DND-41 (cell line): ENCODE measurements around the gene KRTAP5-4.

ENCODE experiments used
- ATAC-seq: fragments of 200-7000 bp; cut with Tn5 transposase; 3 replicates; pipeline ENCODE4 v1.9.1; 2021; ENCODE audit warnings: low read depth; ENCODE audit not compliant: insufficient read depth
- DNase-seq: peaks from one replicate; pipeline ENCODE4 v3.0.0-alpha.2; 2020
- H2AFZ ChIP-seq: 2 replicates; pipeline ENCODE4 v1.6.0; 2012; ENCODE audit warnings: low read depth, low read length
- H3K27ac ChIP-seq: 2 replicates; pipeline ENCODE4 v1.5.1; 2012; ENCODE audit warnings: low read length, inconsistent platforms
- H3K27me3 ChIP-seq: fragments of 200-600 bp; sonication (generic); 2 replicates; pipeline ENCODE4 v1.6.0; 2012; ENCODE audit warnings: low read length, mild to moderate bottlenecking, inconsistent platforms; ENCODE audit not compliant: insufficient read depth, poor library complexity
- H3K36me3 ChIP-seq: 2 replicates; pipeline ENCODE4 v1.5.1; 2012; ENCODE audit warnings: low read length, inconsistent platforms; ENCODE audit not compliant: insufficient read depth
- H3K4me1 ChIP-seq: 2 replicates; pipeline ENCODE4 v1.5.1; 2012; ENCODE audit warnings: mild to moderate bottlenecking, low read length; ENCODE audit not compliant: insufficient read depth
- H3K4me2 ChIP-seq: 2 replicates; pipeline ENCODE4 v1.6.0; 2012; ENCODE audit warnings: mild to moderate bottlenecking, moderate library complexity, low read length, inconsistent platforms; ENCODE audit not compliant: insufficient read depth
- H3K4me3 ChIP-seq, 2 experiments: fragments of 200-600 bp in 1 of 2; shearing (Covaris generic) in 1 of 2; 2 replicates each; pipeline ENCODE4 v1.5.1; 2012 to 2016; ENCODE audit warnings: inconsistent platforms in 2 of 2, low read length in 2 of 2, mild to moderate bottlenecking in 2 of 2, low read depth in 1 of 2, moderate library complexity in 1 of 2
- H3K79me2 ChIP-seq: 2 replicates; pipeline ENCODE4 v1.6.0; 2012; ENCODE audit warnings: low read length, inconsistent platforms; ENCODE audit not compliant: insufficient read depth
- H3K9ac ChIP-seq: 2 replicates; pipeline ENCODE4 v1.6.0; 2012; ENCODE audit warnings: low read depth, mild to moderate bottlenecking, inconsistent platforms, low read length, moderate library complexity
- H3K9me3 ChIP-seq: 2 replicates; pipeline ENCODE4 v1.5.1; 2012; ENCODE audit warnings: low read length, moderate library complexity, mild to moderate bottlenecking, inconsistent platforms; ENCODE audit not compliant: insufficient read depth, severe bottlenecking
- H4K20me1 ChIP-seq: 2 replicates; pipeline ENCODE4 v1.6.0; 2012; ENCODE audit warnings: low read length; ENCODE audit not compliant: insufficient read depth
- EZH2 ChIP-seq: IDR thresholded peaks from 3 replicates; pipeline ENCODE4 v1.6.1; 2012; ENCODE audit warnings: borderline replicate concordance, low read depth, mild to moderate bottlenecking, moderate library complexity, low read length, inconsistent platforms; ENCODE audit not compliant: severe bottlenecking
- TF ChIP-seq, protein P1 (sequence below): IDR thresholded peaks from 2 replicates; pipeline ENCODE4 v1.5.1; 2012; ENCODE audit warnings: borderline replicate concordance, low read length, moderate library complexity, mild to moderate bottlenecking; ENCODE audit not compliant: poor library complexity, severe bottlenecking; ENCODE audit errors: extremely low read depth

KRTAP5-4 gene

DNA sequence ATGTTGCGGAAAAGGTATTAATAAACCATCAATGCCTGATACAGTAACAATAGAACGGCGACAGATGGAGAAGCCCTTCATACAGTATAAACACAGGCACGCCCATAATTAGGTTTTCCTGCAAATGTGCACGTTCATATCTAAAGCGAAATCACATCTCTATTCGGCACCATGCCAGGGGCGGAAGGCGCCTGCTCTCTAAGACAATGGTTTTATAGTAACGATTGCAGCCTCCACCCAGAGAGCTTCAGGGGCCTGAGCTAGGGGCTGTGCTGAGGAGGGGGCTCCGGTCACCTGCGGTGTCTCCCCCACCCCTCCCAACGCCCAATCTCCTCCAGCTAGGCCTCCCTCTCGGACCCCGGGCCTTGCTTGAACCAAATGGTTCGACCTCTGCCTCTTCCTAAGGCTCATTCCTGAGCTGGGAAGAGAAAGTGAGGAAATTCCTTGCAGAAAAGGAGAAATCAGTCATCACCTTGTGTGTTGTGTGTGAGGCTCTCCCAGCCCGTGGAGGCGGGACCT, 17.2 kb upstream of the KRTAP5-4 start:
- H3K36me3 ChIP-seq = no peaks in the 10 kb centered on the region
- no peak for DNase-seq
- TF ChIP-seq, protein P1, sequence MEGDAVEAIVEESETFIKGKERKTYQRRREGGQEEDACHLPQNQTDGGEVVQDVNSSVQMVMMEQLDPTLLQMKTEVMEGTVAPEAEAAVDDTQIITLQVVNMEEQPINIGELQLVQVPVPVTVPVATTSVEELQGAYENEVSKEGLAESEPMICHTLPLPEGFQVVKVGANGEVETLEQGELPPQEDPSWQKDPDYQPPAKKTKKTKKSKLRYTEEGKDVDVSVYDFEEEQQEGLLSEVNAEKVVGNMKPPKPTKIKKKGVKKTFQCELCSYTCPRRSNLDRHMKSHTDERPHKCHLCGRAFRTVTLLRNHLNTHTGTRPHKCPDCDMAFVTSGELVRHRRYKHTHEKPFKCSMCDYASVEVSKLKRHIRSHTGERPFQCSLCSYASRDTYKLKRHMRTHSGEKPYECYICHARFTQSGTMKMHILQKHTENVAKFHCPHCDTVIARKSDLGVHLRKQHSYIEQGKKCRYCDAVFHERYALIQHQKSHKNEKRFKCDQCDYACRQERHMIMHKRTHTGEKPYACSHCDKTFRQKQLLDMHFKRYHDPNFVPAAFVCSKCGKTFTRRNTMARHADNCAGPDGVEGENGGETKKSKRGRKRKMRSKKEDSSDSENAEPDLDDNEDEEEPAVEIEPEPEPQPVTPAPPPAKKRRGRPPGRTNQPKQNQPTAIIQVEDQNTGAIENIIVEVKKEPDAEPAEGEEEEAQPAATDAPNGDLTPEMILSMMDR = no peak
- no peak for TF ChIP-seq EZH2
- no peak overlapping the region for H3K4me2 ChIP-seq
- H3K79me2 ChIP-seq = no peaks in the 10 kb centered on the region
- no peaks in the 10 kb centered on the region for H4K20me1 ChIP-seq
- no peak overlapping the region for H3K9ac ChIP-seq
- H3K27me3 ChIP-seq = peaks cover 8% of the 10 kb centered on the region
- H2AFZ ChIP-seq = no peak overlapping the region
- no peaks in the 10 kb centered on the region for H3K9me3 ChIP-seq
- no peak overlapping the region for H3K4me3 ChIP-seq
- ATAC-seq = no peak
- no peaks in the 10 kb centered on the region for H3K4me1 ChIP-seq
- H3K27ac ChIP-seq = no peak overlapping the region

DNA sequence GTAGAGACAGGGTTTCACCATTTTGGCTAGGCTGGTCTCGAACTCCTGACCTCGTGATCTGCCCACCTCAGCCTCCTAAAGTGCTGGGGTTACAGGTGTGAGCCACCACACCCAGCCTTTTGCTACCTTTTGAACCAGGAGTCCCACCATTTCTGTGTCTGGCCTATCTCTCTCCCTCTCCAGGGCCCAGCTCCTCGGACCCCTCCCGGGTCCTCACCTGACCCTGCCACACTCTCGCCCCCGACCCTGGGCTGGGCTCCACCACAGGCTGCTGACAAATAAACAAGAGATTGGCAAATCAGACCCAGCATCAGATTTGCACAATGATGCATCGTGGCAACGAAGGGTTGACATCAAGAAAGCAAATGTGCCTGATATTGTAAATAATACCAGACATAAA, 16.4 kb upstream of the KRTAP5-4 start:
- no peaks in the 10 kb centered on the region for H3K79me2 ChIP-seq
- ATAC-seq = no peak
- no peak for DNase-seq

DNA sequence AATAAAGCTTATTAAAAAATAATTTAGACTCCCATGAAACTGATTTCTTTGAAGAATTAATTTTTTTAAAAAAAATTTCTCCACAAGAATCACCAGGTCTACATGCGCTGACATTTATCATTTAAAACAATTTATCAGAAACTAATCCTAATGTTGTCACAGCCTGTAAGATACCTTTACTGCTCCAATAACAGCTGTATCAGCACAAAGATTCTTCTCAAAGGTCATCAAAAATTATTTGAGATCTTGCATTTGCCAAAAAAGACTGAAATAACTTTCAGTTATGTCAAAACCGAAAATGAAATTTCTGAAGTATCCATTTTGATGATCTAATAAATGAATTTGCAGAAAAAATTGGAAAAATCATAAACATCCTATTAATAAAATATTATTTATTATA, 15.7 kb upstream of the KRTAP5-4 start:
- Histone ChIP-seq H3K79me2 (no peaks in the 10 kb centered on the region), H2AFZ (no peak overlapping the region), H3K9me3 (no peaks in the 10 kb centered on the region), H3K4me1 (no peaks in the 10 kb centered on the region), H4K20me1 (no peaks in the 10 kb centered on the region), H3K9ac (no peak overlapping the region), H3K36me3 (no peaks in the 10 kb centered on the region), H3K27me3 (peaks cover 8% of the 10 kb centered on the region), H3K4me2 (no peak overlapping the region), H3K4me3 (no peak overlapping the region), H3K27ac (no peak overlapping the region)
- TF ChIP-seq, protein P1 = no peak
- no peak for TF ChIP-seq EZH2
- ATAC-seq (no peak), DNase-seq (no peak)

More for the DNA sequence above, 16.4 kb upstream of the KRTAP5-4 start:
- Histone ChIP-seq H3K4me1 (no peaks in the 10 kb centered on the region), H3K27ac (no peak overlapping the region), H4K20me1 (no peaks in the 10 kb centered on the region), H2AFZ (no peak overlapping the region), H3K27me3 (peaks cover 8% of the 10 kb centered on the region), H3K4me3 (no peak overlapping the region), H3K4me2 (no peak overlapping the region), H3K9me3 (no peaks in the 10 kb centered on the region), H3K36me3 (no peaks in the 10 kb centered on the region), H3K9ac (no peak overlapping the region)
- TF ChIP-seq, protein P1 = no peak
- no peak for TF ChIP-seq EZH2
